Stimulated activated CD8-positive, alpha-beta memory T cell treated with anti-CD3 and anti-CD28 coated beads, Interleukin-4, amount 100 ng/mL, for 1 hour (primary cell): ENCODE data around the gene FOCAD.

Experiments used
- DNase-seq, 2 donors: peaks; one replicate each; pipeline ENCODE4 v3.0.0-alpha.2; 2020; ENCODE audit warnings: low read depth in 2 of 2, low spot score in 1 of 2

FOCAD gene

DNA sequence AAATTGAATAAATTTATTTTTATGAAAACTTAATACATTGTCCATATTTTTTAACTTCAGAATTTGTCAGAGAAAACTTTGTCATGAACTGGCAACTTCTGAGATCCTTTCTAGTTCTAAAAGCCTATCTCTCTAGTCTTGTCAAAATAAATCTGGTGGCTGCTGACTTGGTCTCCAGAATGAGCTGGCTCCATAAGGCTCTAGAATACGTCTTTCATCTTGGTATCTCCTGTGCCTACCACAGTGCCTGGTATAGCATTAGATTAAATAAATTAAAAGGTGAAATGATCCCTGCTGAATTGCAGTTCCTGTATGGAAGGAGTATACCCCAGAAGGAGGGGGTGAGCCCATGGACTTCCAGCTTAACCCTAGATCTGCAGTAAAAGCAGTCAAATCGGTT, 2.6 kb upstream of the FOCAD start:
- no peak for DNase-seq

DNA sequence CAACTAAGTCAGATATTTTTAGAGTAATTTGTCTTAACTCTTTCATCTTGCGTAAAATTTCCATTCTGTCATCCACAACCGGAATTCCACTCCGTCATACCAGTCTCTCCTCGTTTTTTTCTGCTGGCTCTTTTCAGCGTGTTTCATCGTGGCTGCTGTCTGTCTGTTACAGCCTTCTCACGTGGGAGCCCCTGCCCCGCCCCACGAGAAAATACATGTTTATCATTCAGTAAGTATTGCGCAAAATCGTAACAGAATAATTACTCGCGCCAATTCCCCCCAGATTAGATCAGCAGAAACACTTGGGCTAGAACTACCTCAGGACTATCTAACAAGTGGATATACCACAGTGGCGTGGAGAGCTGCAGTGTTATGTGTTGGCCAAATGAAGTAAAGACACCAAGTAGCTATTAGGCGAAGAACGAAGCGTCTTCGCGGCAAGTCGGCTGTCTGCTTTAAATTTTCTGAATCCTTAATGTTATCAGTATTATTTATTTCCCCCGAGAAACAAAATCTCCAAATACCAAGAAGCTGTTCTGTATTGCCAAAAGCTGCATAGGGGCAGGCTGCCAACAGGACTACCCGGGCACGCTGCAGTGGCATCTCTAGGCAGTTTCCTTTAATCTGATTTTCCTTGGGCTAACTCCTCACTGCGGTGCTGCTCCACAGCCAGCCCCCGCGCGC, 566 bp upstream of the FOCAD start:
- peak in 1 of 2 donors; percentile 2 for DNase-seq

GRCh38 chr9:20684875-20685696, 1.0 kb downstream of the FOCAD start:
- no peak for DNase-seq

- DNase-seq, result no peak
These were observed 1.7 kb downstream of the FOCAD start for GRCh38 chr9:20685769-20686168.

- DNase-seq, result no peak
These were observed 5.8 kb downstream of the FOCAD start for GRCh38 chr9:20689833-20690232.

- DNase-seq, result no peak
These were observed 8.5 kb downstream of the FOCAD start for GRCh38 chr9:20692554-20692953.

- DNase-seq, result no peak
These were observed 9.0 kb downstream of the FOCAD start for GRCh38 chr9:20693068-20693467.

GRCh38 chr9:20694248-20694647, 10.2 kb downstream of the FOCAD start:
- DNase-seq, result no peak

GRCh38 chr9:20697021-20697719, 13.1 kb downstream of the FOCAD start:
- no peak for DNase-seq

- no peak for DNase-seq
These were observed 14.7 kb downstream of the FOCAD start for GRCh38 chr9:20698782-20699181.

GRCh38 chr9:20701060-20701459, 17.0 kb downstream of the FOCAD start:
- DNase-seq, result no peak

DNA sequence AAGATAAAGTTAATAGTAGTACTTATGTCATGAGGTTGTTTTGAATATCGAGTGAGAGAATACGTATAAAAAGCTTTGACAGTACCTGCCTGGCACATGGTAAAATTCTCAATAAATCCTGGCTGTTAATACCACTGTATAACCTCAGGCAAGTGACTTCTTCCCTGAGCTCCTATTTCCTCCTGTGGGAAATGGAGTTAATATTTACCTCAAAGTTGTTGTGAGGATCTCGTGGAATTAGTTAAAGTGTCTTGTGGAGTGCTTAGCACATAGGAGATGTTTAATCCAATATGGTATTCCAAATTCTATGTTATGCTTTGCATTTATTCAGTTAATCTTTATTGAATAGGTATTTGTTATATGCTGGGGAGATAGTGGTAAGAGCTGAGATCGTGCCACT, 18.5 kb downstream of the FOCAD start:
- DNase-seq, result no peak

DNA sequence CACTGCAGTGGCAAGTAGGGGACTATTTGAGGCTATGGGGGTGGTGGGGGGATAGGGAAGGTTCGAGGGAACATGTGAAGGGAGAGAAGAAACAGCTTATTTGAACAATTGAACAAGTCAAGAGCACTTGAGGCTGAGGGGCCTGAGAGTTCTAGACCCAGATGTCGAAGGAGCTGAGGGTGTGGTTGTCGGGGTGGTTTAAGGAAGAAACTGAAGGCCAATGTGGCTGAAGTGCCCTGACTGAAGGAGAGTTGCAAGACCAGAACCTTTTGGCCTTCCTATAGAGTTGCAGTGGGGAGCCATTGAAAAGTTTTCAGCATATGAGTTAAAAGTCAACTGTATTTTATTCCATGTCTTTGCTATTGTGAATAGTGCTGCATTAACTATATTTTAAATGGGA, 19.1 kb downstream of the FOCAD start:
- DNase-seq, result no peak

DNA sequence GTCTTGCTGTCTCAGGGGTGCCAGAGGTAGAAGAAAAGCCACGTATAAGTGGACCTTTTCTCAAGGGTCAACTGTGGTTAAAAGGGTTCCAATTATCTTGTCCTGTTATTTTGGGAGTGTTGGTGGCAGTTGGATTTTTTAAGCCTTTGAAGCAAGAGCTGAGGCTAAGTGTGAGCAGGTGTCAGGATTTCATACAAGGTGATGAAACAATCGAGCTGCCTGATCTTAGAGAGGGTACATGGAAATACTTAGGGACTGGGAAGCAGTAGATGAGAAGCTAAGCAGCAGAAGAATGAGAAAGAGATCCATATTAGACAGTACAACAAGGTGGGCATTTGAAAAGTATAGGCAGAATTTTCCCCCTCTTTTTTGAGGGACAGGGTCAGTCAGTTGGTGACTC, 23.6 kb downstream of the FOCAD start:
- DNase-seq, result no peak

- DNase-seq, result no peak
These were observed 29.1 kb downstream of the FOCAD start for GRCh38 chr9:20713172-20713571.

GRCh38 chr9:20714442-20715415, 30.7 kb downstream of the FOCAD start:
- DNase-seq, result no peak

- no peak for DNase-seq
These were observed 38.2 kb downstream of the FOCAD start for GRCh38 chr9:20722221-20722620.

DNA sequence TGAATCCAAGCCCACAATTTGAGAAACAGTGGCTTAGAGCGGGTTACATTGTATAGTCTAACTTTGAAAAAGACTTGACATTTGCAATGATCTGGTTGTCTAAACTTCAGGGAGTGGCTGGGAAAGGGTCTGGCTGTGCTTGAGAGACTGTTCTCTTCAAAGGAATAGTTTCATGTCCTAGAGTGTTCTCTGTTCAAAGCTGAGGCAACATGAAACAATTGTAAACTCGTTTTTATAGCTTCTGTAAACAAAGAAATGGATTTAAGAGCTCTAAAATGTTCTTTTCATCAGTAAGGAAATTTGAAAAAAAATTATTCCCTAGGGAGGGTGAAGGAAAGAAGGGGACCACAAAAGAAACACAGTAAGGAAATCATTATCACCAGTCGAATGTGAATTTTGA, 41.6 kb downstream of the FOCAD start:
- no peak for DNase-seq

GRCh38 chr9:20726144-20726543, 42.1 kb downstream of the FOCAD start:
- DNase-seq, result no peak

DNA sequence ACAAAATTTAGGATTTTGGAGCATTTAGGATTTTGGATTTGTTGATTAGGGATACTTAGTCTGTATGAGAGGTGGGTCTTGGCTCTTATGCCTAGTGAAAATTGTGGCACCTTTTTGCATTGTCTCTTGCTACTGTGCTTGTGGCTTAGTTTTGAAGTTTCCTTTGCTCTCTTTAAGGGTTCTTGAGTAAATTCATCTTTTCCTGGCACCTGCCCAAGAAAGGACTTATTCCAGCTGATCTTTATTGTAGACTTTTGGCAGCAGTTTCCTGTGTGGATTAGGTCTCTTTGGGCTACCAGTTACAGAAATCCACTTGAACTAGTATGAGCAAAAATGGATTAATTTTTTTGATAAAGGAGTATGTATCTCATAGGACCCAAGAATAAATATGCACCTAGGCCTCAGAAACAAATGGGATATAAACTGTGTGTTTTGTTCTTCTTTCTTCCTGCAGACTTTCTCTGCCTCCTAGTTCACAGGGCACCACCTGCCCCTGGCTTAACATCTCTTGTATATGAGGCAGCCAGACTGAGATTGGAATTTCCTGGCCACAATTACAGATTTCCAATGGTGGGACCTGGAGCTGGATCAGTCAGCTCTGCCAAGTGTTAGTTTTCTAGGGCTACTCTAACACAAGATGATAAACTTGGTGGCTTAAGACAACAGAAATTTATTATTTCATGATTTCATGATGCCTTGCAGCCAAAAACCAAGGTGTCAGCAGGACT, 44.6 kb downstream of the FOCAD start:
- DNase-seq, result no peak
